Measurements from ENCODE around the gene AP2A2.

- TF ChIP-seq POLR2A (IDR thresholded peaks at IDR 0.05) = no peak
- TF ChIP-seq CTCF (IDR thresholded peaks at IDR 0.05) = no peak
Measured at GRCh38 chr11:1017269-1018005, 91.8 kb downstream of the AP2A2 start.

Data from prostate gland (tissue), 2 donors.